ENCODE data around the gene POLRMT.

The POLRMT gene

DNA sequence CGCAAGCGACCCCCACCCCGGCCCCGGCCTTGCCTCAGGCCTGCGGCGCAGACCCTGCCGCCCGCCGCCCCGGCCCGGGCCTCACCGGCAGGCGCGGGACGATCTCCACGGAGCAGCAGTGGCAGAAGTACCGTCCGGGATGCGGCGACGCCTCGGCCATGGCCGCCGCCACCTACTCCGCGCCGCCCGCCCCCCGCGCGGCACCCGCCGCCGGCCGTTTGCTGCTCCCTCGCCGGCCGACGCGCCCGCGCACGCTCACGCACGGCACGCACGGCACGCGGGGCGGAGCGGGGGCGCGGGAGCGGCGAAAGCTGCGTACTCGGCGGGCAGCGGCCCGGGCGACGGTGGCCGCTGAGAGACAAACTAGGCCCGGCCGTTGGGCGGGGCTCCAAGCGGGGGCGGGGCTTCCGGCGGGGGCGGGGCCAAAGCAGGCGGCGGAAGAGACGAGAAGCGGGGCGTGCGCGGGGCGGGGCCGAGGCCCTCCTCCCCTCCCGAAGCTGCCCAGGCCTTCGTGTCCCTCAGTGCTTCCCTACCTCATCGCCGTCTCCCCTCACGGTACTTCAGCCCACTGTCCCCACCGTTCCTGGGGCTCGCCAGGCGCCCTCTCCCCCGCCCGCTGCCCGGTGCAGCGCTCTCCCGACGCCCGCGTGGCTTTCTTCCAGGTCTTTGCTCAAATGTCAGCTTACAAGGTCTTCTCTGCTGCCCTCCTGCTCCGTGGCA lies 29.8 kb upstream of the POLRMT start, which contains the start of gene RNF126:
RNF126 (minus strand) TSS at position 253 of the 720 bp plus-strand sequence; CDS start at position 160, 93 bp downstream.
- peak; percentile 81 to 96 (median 91) for DNase-seq

DNA sequence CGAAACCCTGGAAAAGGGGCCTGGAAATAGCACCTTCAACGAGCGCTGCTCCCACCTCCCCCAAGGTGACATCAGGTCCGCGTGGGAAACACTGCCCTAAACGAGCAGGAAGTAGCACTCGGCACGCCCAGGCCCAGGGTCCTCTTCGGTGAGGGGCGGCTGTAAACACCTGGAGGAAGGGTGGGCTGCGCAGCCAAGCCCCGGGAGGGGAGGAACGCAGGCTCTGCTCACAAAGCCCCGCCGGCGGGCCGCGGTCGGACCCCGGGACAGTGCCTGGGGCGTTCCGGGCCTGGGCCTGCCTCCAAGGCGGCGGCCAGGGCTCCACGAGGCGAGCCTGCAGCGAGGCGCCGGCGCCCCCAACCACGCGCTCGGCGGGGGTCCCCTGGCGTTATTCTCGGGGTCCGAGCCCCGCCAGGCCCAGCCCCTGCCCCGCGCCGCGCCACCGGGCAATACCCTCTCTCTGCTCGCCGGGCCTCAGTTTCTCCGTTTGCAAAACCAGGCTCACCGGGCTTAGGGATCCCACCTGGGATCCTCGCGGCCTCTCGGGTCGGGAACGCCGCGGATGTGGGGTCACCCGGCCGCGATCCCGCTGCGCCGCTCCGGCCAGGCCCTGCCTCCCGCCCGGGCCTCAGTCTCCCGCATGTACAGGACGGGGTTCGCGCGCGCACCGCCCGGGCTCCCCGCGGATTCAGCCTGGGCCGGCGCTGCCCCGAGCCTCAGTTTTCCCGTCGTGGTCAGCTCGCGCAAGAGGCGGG lies 29.0 kb upstream of the POLRMT start:
- peak; percentile 46 to 71 (median 60) for DNase-seq

DNA sequence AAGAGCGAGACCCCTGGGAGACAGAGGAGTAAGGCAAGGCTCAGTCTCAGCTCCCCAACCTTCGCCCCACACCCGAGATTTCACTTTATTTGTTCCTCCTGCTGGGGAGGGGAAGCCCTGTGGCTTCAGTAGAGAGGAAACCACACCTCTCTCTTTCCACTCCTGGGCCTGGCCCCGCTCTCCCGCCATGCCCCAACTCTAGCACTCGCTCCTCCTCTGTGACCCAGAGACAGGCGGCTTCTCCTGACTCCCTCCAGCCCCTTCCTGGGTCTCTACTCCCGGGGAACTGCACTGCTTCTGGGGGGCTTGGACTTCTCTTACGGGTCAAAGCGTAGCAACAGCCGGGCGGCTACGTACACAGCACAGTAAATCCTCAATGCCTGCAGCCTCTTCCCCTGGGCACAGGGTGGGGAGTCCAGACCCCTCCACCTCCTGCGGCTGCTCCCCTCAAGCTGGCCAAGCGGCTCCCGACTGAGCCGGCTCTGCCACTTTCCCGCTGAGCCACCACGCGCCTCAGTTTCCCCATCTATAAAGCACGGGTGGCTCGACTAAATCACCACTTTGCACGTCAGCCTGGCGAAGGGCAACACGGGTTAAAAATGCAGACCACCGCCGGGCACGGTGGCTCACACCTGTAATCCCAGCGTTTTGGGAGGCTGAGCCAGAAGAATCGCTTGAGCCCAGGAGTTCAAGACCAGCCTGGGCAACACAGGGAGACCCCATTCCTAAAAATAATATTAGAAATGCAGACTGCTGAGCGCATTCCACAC lies 28.3 kb upstream of the POLRMT start:
- peak; percentile 47 to 72 (median 58) for DNase-seq

DNA sequence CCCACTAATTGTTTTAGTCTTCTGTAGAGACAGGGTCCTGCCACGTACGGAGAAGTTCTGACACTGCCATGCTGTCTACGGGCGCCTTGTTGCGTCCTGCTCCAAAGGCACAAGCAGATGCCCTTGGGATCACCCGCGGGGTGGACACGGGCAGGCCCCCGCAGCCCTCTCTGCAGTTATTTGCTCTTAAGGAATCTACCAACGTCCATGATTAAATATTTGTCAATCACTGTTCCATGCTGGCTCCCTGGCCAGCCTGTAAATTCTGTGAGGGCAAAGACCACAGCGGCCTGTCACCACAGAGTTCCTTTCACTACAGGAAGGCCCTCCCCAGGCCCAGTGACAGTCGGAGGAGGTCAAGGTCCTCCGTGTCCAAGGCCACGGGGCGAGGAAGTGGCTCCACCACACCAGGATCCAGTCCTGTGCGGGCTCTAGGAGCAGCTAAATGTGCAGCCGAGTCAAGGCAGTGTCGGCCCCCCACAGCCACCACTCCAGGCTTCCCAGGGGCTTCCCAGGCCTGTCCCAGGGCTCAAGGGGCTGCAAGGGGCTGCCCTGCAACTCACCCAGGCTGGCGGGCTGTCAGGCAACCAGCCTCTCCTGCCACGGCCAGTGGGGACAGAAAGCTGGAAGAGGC lies 27.6 kb upstream of the POLRMT start:
- DNase-seq, result no peak

DNA sequence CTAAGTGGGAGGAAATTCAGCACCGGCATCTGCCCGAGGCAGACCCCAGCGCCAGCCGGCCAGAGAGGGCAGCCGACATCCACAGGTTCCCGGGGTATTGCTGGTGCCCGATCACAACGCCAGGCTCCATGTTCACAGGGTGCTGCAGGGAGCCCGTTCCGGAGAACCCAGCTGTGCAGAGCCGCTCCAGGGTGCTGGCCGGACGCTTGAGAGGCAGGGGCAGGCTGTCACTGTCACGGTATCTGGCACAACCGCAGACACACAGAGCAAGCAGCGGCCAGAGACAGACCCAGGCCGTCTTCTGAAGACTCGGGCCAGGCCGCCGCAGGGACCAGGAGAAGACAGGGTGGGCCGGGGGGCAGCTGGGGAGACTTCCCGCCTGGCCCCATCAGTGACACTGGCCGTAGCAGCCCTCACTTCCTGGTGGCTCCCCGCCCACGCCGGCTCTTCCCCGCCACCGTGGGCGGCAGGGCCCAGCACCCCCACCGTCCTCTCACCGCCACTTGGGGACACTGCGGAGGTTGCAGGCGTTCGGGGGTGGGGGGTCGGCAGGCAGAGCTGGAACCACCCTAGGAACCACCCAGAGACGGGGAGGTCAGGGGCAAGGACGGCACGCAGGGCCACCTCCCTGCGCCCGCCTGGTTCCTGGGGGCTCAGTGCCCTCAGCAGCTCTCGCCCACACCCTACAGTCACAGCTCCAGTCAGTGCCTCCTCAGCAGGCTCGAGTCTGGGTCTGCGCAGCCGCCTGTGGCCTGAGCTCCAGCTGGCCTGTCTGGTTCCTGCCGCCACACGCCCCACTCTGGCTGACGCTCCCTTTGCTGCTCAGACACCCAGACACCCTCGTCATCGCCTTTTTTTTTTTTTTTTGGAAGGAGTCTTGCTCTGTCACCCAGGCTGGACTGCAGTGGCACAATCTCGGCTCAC lies 25.8 kb upstream of the POLRMT start:
- no peak for DNase-seq

DNA sequence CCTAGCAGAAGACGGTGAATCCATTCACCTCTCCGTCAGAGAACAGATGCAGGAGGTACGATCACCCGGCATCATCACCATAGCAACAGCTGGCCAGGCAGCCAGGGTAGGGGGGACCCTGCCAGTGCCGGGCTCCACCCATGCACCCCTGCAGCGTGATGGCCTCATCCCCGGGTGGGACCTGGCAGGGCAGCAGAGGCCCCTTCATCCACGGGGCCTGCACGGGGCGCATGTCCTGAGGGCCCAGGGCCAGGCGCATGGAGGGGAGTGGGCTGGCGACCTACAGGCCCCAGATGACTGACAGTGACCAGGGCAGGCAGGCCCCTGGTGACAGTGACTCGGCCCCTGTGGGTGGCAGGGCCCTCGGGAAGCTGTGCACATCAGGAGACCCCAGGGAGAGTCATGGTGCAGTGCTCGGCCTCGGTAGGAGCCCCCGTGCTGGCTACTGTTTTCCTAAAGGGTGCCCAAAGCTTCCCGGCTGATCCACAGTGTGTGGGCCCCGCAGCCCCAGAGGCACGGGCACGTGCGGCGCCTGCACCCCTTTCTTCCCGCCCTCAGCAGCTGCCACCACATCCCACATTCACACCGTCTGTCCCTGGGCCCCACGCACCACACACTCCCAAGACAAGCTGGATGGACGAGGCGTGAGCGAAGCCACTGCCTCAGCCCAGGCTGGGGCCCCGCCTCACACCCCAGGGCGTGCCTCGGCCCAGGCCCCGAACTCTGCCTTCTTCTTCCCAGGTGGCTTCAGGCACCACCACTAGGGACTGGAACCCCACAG lies 24.9 kb upstream of the POLRMT start:
- DNase-seq, result no peak

DNA sequence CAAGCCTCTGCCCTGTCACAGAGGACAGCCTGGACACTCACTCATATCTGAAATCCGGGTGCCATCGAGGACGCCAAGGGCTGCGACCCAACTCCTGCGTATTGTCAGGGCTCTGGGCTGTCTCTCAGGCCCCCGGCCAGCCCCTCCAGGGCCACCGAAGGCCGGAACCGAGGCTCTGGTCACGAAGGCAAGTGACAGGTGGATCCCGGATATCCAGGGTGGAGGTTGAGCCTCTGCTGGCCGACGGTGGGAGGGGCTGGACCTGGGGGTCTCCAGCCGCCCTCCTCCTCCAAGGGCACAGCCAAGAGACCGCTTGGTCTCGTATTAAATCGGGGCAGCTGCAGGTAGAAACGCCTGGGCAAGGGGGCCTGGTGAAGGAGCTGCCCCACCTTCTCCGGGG lies 24.3 kb upstream of the POLRMT start:
- no peak for DNase-seq

DNA sequence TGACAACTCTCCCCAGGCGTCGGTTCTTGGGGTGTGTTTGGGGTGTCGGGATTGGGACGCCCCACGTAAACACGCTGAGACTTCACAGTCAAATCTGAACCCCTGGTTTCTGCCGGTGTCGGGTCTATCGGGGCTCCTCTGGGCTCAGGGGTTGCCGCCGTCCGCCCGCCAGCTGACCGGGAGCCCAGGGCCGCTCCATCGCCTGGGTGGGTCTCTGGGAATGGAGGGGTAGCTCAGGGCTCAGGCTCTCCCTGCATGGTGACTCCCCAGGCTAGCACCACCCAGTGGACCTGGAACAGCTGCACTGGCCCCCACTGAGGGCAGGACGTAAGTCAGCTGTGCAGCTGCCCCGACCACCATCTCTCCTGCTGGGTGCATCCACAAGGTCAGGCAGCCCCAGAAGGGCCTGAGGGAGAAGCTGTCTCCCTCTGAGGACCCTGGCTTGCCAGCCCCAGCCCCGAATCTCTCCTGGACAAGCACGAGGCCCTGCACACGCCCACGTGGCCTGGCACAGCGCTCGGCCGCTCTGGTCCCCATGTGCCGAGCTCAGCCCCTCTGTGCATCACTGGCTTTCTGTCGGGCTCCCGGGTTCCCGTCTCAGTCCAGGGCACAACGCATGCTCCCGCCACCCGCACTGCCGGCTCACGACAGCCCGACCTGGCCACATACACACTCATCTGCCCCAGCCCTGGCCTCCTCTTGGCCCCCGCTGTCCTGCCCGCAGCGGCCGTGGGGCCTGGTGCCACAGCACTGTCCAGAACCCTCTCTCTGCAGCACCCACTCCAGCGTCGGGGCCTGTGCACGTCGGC lies 23.6 kb upstream of the POLRMT start:
- no peak for DNase-seq

DNA sequence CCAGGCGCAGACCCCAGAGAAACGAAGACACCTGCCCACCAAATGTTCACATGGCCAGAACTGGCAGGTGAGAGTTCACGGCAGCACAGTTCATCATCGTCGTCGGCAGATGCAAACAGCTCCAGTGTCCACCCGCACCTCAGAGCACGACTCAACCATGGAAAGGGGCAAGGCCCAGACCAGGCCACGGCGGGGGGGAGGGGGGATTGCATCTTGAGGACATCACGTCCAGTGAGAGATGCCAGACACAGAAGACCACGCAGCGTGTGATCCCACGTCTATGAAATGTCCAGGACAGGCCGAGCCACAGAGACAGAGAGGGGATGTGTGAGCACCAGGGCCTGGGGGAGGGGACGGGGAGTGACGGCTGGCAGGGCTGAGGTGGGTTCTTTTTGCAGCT lies 22.4 kb upstream of the POLRMT start:
- no peak for DNase-seq

DNA sequence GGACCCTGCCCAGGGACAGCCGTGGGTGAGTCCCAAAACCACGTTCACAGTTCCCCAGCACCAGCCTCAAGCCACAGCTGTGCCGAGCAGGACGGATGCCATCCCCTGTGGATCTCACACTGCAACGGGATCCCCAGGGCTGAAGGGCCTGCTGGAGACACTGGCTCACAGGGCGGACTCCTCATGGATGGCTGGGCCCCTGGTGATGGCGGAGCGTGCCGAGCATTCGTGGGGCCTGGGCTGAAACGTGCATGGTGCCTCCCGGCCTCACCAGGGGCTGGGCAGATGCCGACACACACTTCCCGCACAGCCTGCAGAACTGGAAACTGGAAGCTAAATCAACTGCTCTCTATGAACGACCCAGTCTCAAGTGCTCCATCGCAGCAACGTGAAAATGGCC lies 20.1 kb upstream of the POLRMT start:
- no peak for DNase-seq

DNA sequence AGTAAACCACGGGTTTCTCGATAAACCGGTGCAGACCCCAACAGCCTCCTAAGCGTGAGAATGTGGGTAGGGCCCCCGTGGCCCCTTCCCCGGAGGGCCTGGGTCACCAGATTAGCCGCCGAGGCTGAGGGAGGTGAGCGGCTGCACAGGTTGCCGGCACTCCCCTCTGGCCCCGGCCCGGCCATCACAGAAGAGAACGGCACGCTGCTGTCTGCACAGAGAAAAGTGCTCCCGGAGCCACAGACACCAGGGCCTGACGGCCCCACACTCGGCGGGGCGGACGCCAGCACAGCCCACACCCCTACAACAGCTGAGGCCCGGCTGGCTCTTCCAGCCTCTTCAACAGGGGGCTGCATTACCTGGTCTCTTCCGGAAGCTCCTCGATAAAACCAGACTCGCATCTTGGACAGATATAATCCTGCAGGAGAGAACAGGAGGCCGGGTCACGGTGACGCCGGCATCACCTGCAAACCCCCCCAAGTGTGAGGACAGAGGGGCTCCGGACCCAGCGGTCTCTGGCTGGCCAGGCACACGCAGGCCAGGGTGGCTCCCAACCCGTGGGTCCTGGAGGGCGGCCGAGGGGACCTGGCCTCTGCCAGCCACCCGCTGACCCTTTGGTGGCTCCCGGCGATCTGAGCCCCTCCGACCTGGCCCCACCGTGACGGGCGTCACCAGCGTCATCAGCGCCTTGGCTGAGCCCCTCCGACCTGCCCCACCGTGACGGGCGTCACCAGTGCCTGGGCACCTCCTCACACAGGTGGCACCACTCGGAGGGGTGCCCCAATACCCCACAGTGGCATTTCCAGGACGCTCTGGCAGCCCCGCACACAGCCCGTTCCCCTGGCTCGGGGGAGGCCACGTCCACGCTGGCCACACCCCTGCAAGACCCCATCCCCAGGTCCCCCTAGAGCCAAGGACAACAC lies 19.4 kb upstream of the POLRMT start:
- DNase-seq, result no peak

DNA sequence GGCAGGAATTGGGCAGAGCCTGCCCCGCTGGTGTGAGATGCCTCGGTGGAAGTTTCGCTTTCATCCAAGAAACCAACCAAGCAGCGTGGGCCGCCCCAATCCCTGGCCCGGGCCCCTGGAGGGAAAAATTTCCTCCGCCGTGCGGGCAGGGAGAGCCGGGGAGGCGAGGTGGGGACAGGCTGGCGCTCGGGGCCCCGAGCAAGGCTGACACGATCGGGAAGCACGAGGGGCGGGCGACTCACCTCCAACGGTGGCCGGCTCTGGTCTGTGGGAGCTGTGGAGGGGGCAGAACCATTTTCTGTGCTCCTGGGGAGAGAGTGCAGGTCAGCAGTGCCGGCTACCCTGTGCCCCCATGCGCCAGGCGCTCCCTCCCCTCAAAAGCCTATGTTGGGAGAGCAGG lies 18.7 kb upstream of the POLRMT start:
- DNase-seq, result no peak

DNA sequence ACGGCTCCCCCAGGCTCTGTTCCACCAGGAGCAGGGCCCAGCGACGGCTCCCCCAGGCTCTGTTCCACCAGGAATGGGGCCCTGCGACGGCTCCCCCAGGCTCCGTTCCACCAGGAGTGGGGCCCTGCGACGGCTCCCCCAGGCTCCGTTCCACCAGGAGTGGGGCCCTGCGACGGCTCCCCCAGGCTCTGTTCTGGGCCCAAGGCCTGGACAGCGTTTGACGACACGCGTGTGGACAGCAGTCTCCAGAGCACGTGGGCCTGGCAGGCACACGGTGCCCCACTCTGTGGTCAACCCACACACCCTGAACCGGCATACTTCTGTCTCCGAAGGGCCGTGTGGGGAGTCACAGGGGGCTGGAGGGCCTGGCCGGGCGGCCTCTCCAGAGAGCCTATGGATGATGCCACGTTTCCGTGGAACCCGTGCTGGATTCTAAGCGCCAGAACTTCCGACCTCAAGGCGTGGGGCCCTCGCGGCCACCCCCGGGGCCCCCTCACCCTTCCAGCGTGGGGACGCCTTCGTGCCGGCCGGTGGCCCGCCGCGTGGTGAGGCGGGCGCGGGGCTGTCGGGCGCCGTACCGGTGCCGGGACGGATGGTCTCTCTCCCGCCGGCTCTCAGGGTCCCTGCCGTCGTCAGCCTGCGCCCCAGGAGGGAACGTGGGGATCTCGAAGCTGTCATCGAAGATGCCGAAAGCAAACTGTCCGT lies 17.9 kb upstream of the POLRMT start:
- DNase-seq, result no peak

DNA sequence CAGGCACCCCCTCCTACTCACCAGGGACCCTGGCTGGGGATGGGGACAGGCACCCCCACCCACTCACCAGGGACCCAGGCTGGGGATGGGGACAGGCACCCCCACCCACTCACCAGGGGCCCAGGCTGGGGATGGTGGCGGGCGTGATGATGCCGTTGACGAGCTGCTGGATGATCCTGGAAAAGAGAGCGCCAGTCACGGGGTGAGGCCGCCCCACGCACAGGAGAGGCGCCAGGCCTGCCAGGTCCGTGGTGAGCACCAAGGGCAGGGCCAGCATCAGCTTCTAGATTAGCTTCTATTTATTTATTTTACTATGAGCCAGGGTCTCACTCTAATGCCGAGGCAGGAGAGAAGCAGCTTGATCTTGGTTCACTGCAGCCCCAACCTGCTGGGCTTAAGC lies 16.8 kb upstream of the POLRMT start:
- DNase-seq, result no peak

DNA sequence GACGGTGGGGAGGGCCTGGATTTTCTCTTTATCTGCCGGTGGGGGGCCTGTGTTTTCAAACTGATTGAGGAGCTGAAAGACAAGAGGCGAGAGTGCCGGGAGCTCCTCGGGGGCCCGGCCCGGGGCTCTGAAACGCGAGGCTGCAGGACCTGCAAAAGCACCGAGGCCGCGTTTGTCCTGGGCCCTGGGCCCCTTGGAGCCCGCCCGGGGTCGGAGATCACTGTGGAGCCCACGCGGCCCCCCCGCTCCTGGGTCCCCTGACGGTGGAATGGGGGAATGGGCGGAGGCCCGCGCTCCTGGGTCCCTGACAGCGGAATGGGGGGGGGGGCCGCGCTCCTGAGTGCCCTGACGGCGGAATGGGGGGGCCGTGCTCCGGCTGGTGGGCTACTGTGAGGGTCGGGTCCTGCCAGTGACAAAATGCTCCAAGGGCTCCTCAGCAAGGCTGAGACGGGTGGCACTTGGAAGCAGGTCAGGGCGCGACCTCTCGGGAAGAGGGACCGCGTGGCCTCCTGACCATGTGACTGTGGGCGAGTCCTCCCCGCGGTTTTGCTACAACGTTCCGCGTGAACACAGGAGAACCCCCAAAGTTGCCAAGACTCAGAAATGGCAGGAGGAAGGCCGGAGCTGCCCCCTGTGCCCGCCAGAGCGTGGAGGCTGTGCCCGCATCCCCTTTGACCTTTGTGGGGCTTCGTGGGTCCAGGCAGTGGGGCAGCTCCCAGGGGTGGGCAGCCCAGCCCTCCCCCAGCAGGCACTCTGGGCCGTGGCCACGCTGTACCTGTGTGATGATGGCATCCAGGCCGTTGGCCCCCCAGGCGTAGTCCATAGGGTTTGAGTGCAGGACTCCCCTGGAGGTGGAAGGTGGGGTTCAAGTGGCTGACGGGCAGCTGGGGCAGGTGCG lies 15.8 kb upstream of the POLRMT start:
- DNase-seq, result no peak

DNA sequence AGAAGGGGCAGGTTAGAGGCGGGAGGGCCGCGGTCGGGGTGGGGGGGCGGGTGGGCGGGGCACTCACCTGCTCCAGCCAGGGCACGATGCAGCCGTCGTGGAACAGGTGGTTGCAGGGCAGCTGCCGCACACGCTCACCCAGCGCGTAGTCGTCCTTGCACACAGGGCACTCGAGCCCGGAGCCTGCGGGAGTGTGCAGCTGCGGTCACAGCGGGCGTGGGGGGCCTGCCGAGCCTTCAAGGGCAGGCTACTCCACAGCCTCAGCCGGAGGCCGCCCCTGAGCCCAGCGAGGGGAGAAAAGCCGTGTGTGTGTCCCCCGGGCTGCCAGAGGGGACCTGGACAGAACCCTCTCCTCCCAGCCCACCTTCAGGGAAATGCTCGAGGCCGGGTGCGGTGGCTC lies 15.0 kb upstream of the POLRMT start:
- no peak for DNase-seq

DNA sequence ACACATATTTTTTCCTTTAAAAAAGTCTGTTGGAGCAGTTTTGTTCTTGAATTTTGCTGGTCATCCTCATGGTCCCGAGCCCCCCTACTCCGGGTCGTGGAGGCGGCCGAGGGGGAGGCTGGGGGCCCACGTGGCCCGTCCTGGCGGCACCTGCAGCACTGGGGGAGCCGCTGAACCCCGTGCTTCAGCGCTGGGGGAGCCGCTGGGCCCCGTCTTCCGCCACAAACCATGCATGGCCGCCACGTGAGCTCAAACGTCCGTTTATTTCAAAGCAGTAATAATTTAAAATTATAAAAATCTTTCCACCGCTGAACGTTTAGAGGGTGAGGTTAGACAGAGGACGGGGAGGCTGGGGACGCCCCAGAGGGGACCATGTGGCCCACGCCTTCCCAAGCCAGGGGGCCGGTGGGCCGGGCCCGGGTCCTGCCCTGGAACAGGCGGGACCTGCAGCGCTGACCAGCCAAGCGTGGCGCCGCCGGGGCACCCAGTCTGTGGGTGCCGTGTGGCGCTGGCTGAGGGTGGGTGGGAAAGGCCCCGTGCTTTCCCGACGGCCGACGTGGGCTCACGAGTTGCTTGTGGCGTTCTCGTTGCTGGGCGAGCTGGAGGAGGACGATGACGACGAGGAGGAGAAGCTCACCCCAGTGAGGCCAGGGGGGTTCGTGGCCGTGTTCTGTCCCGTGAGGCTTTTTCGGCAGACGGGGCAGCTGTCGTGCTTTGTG lies 14.4 kb upstream of the POLRMT start:
- no peak for DNase-seq
